Lower lobe of right lung (tissue), 2 donors: ENCODE data around the gene MTHFS. TPM values are rescaled to one million over a fixed set of nuclear protein-coding genes. Genes with fewer than 3 reads are reported as not detected.
A peak's percentile ranks its signal among the peaks of the same experiment; 100 is the strongest.

Experiments
- ATAC-seq, 2 donors: fragments of 200-7000 bp; cut with Tn5 transposase; one replicate each; pipeline ENCODE4 v1.9.1; 2020 to 2022; ENCODE audit warnings: mild to moderate bottlenecking in 2 of 2, moderate library complexity in 2 of 2
- DNase-seq: peaks from one replicate; pipeline ENCODE4 v3.0.0-alpha.2; 2020
- H3K27ac ChIP-seq: fragments of 200-600 bp; one replicate; pipeline ENCODE4 v1.8.0; 2022
- H3K27me3 ChIP-seq: fragments of 200-600 bp; one replicate; pipeline ENCODE4 v1.8.0; 2022; ENCODE audit warnings: low read depth
- H3K36me3 ChIP-seq: fragments of 200-600 bp; one replicate; pipeline ENCODE4 v1.8.0; 2022; ENCODE audit warnings: mild to moderate bottlenecking
- H3K4me1 ChIP-seq: fragments of 200-600 bp; one replicate; pipeline ENCODE4 v1.8.0; 2022
- H3K4me3 ChIP-seq: fragments of 200-600 bp; one replicate; pipeline ENCODE4 v1.8.0; 2022; ENCODE audit warnings: mild to moderate bottlenecking
- H3K9me3 ChIP-seq: fragments of 200-600 bp; one replicate; pipeline ENCODE4 v1.8.0; 2022
- intact Hi-C: fragments of 100-400 bp; cut with DNase I; formaldehyde crosslinking; loops from one replicate; pipeline ENCODE4 v1.11.0; 2022
- total RNA-seq: library from RNA; stranded (reverse); fragmentation: NEBNext Ultra II Directional; extraction: Animal tissue kit (Norgen Biotek cat#: 25700); gene quantifications from one replicate; pipeline ENCODE4 v1.2.1, GENCODE V29; 2021
- TF ChIP-seq, protein P1 (sequence below): fragments of 200-600 bp; IDR thresholded peaks from one replicate; pipeline ENCODE4 v1.8.0; 2022; ENCODE audit warnings: antibody characterized with exemption, mild to moderate bottlenecking
- donor health status: DM: no; HTN: yes; CAD: no; lungs with severe emphysema.

MTHFS gene
- total RNA-seq, 1 donor from 2014 or later = 37.4 TPM

- TF ChIP-seq, protein P1, sequence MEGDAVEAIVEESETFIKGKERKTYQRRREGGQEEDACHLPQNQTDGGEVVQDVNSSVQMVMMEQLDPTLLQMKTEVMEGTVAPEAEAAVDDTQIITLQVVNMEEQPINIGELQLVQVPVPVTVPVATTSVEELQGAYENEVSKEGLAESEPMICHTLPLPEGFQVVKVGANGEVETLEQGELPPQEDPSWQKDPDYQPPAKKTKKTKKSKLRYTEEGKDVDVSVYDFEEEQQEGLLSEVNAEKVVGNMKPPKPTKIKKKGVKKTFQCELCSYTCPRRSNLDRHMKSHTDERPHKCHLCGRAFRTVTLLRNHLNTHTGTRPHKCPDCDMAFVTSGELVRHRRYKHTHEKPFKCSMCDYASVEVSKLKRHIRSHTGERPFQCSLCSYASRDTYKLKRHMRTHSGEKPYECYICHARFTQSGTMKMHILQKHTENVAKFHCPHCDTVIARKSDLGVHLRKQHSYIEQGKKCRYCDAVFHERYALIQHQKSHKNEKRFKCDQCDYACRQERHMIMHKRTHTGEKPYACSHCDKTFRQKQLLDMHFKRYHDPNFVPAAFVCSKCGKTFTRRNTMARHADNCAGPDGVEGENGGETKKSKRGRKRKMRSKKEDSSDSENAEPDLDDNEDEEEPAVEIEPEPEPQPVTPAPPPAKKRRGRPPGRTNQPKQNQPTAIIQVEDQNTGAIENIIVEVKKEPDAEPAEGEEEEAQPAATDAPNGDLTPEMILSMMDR = no peak
- Histone ChIP-seq H3K4me1 (peaks cover 35% of the 10 kb centered on the region), H3K36me3 (no peaks in the 10 kb centered on the region), H3K4me3 (no peak overlapping the region), H3K27me3 (no peaks in the 10 kb centered on the region), H3K9me3 (no peaks in the 10 kb centered on the region), H3K27ac (peak overlapping the region; percentile 96)
- ATAC-seq = no peak
- intact Hi-C loops = no loop called here
- no peak for DNase-seq
Observed at GRCh38 chr15:79898369-79898768, 1.6 kb upstream of the MTHFS start.

GRCh38 chr15:79897701-79898113 is 893 bp upstream of the MTHFS start:
- TF ChIP-seq, protein P1 = no peak
- peaks cover 1% of the 10 kb centered on the region for H3K36me3 ChIP-seq
- ATAC-seq = no peak
- peaks cover 35% of the 10 kb centered on the region for H3K4me1 ChIP-seq
- DNase-seq = no peak
- intact Hi-C loops = no loop called here
- peak overlapping the region; percentile 96 for H3K27ac ChIP-seq
- H3K9me3 ChIP-seq = no peaks in the 10 kb centered on the region
- H3K4me3 ChIP-seq = peak overlapping the region; percentile 76
- H3K27me3 ChIP-seq = no peaks in the 10 kb centered on the region

DNA sequence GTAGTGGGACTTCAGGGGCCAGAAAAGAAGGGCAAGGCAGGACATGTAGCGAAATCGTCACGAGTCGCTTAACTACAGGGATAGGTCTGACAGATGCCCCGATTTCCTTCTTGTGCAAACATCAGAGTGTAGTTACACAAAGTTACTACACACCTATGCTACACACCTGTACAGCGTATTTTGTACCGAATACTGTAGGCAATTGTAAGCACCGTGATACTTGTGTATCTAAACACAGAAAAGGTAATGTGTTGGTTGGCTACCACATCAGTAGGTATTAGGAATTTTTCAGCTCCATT is 515 bp upstream of the MTHFS start:
- Histone ChIP-seq H3K4me3 (peak overlapping the region; percentile 76), H3K9me3 (no peaks in the 10 kb centered on the region), H3K27me3 (no peaks in the 10 kb centered on the region), H3K27ac (peak overlapping the region; percentile 96), H3K36me3 (peaks cover 5% of the 10 kb centered on the region), H3K4me1 (peaks cover 35% of the 10 kb centered on the region)
- TF ChIP-seq, protein P1 = no peak
- ATAC-seq = no peak
- intact Hi-C loops = no loop called here
- DNase-seq = no peak

DNA sequence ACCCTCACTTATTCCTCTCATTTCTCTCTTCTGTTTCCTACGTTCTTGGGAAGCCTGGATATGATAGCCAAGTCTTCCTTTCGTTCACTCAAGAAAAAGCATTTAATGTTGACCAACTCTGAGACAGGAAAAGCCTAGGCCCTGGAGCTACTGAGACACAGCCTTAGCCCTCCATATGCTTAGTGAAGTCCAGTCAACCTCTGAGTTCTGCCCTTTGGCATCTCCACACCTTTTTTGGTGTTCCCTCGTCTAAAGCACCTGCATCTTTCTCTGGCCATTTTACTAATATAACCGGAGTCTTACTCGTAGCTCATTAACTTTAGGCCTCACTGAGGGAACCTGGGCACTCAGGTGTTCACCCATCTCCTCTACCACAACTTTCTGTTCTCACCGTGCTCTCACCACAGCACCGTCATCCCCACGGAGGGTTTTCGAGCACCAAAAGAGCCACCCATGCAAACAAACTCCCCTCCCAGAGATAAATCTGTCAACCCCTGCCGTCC is 632 bp downstream of the MTHFS start:
- TF ChIP-seq, protein P1 = no peak
- Histone ChIP-seq H3K4me3 (peak overlapping the region; percentile 76), H3K9me3 (no peaks in the 10 kb centered on the region), H3K36me3 (peaks cover 9% of the 10 kb centered on the region), H3K27ac (peak overlapping the region; percentile 96), H3K4me1 (peaks cover 35% of the 10 kb centered on the region), H3K27me3 (no peaks in the 10 kb centered on the region)
- peak; percentile 25 to 29 for ATAC-seq
- intact Hi-C loops = no loop called here
- no peak for DNase-seq

DNA sequence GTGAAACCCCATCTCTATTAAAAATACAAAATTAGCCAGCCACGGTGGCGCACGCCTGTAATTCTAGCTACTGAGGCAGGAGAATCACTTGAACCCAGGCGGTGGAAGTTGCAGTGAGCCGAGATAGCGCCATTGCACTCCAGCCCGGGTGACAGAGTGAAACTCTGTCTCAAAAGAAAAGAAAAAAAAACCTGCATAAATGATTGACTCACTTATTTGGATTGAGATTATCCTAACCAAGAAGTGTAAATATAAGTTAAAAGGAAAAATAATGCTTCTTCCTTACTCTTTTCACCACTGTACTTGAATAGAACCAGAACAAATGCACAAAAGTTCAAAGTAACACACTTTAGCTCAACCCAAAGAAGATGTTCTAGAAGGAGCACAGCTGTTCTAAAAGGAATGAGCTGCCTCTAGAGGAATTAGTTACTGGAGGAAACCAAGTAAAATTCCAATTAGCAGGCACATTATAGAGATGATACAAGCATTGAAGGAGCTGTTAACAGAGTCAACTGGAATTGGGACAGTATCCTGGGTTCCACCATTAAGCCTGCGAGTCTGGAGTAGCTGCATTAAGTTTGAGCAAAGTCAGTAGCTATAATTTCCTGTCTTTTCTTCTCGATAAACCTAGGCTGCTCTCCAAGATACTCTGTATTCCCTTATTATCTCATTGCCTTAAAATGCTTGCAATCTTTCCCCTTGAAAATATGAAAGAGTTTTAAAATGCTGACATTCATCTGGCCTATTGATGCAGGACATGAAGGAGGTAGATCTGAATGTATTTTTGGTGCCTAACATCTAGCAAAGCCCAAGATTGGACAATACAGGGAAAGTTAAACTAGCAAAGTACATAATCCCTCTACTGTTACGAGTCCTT is 9.5 kb downstream of the MTHFS start:
- peaks cover 63% of the 10 kb centered on the region for H3K36me3 ChIP-seq
- ATAC-seq (no peak), DNase-seq (no peak)
- H3K9me3 ChIP-seq = no peaks in the 10 kb centered on the region
- no peak overlapping the region for H3K27ac ChIP-seq
- no peaks in the 10 kb centered on the region for H3K4me1 ChIP-seq
- H3K27me3 ChIP-seq = no peaks in the 10 kb centered on the region
- H3K4me3 ChIP-seq = no peak overlapping the region
- TF ChIP-seq, protein P1 = no peak
- intact Hi-C loops = no loop called here
